Measurements from ENCODE around the gene RNF208. TPM values are rescaled to one million over a fixed set of nuclear protein-coding genes. Genes with fewer than 3 reads are reported as not detected.
A peak's percentile ranks its signal among the peaks of the same experiment; 100 is the strongest.

The RNF208 gene
- total and polyA plus RNA-seq, 2 donors (not counting 1 experiment from before 2014, with no cell fraction given): 0.14 to 0.33 TPM

DNA sequence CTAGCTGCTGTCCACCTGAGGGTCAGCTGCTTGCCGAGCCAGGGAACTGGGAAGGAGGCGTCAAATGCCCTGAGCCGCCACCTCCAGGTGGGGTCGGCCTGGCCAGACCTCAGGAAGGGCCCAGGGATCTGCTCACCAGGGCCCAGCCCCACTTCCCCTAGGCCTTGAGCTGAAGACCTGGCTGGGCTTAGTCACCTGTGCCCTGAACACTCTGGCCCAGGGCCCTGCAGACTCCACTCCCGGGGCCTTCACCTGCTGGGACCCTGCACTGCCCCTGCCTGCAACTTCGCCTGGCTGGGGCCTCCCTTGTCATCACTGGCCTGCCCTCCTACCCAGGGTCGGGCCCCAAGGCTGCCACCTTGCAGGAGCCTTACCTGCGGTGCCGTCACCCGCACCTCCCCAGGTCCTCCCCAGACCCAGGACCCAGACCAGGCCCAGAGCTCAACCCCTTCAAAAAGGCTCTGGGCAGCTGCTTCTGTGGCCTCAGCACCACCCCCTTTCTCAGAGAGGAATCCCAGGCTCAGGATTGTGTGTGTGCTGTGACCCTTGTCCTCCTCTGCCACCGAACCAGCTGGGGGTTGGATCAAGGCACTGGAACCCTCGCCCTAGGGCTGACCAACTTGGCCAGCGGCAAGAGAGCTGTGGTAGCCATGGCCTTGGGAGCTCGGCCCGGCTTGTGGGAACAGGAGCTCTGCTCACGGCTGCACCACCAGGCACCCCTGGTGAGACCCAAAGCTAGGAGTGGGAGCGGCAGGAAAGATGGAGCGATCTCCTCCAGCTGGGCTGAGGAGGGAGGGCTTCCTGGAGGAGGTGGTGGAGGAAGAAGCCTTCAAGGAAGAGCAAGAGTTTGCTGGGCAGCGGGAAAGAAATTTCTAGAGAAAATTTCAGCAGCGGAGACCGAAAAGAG is 31.9 kb upstream of the RNF208 start:
- H3K79me2 ChIP-seq (ENCODE audit: control insufficient read depth, insufficient read depth, low read length): peaks cover 19% of the 10 kb centered on the region
- no peak for DNase-seq (ENCODE audit: low read depth in 2 of 2)
- H3K27ac ChIP-seq (ENCODE audit: insufficient read depth, low read length): peak overlapping the region; percentile 39
- peak overlapping the region; percentile 85 for H2AFZ ChIP-seq (ENCODE audit: low read length)
- H3K4me2 ChIP-seq (ENCODE audit: extremely low read depth, insufficient read depth, low read length): peak overlapping the region; percentile 87
- H3K9ac ChIP-seq (ENCODE audit: insufficient read depth, low read length): peak overlapping the region; percentile 65
- H3K36me3 ChIP-seq (ENCODE audit: control insufficient read depth, insufficient read depth, low read length): peaks cover 7% of the 10 kb centered on the region
- no peaks in the 10 kb centered on the region for H3K27me3 ChIP-seq (ENCODE audit: control insufficient read depth, insufficient read depth, low read length)
- H3K4me1 ChIP-seq (ENCODE audit: control insufficient read depth, extremely low read depth, insufficient read depth, low read length): peaks cover 10% of the 10 kb centered on the region
- no peaks in the 10 kb centered on the region for H3K9me3 ChIP-seq (ENCODE audit: control insufficient read depth, insufficient read depth, low read depth, low read length)
- peak overlapping the region; percentile 47 to 93 (median 80) for H3K4me3 ChIP-seq (replicated peaks in 1 of 4; ENCODE audit: control extremely low read depth in 1 of 4, insufficient read depth in 1 of 4, low read depth in 3 of 4, low read length in 4 of 4)
- TF ChIP-seq, protein P1, sequence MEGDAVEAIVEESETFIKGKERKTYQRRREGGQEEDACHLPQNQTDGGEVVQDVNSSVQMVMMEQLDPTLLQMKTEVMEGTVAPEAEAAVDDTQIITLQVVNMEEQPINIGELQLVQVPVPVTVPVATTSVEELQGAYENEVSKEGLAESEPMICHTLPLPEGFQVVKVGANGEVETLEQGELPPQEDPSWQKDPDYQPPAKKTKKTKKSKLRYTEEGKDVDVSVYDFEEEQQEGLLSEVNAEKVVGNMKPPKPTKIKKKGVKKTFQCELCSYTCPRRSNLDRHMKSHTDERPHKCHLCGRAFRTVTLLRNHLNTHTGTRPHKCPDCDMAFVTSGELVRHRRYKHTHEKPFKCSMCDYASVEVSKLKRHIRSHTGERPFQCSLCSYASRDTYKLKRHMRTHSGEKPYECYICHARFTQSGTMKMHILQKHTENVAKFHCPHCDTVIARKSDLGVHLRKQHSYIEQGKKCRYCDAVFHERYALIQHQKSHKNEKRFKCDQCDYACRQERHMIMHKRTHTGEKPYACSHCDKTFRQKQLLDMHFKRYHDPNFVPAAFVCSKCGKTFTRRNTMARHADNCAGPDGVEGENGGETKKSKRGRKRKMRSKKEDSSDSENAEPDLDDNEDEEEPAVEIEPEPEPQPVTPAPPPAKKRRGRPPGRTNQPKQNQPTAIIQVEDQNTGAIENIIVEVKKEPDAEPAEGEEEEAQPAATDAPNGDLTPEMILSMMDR (conservative IDR thresholded peaks at IDR 0.05 in 1 of 2, IDR thresholded peaks at IDR 0.05 in 1 of 2; ENCODE audit: low read depth in 1 of 2, low read length in 2 of 2): no peak
- TF ChIP-seq EZH2 (IDR thresholded peaks at IDR 0.05; ENCODE audit: low read length, missing control alignments): no peak
- H4K20me1 ChIP-seq (ENCODE audit: control insufficient read depth, extremely low read depth, insufficient read depth, low read length): no peaks in the 10 kb centered on the region

DNA sequence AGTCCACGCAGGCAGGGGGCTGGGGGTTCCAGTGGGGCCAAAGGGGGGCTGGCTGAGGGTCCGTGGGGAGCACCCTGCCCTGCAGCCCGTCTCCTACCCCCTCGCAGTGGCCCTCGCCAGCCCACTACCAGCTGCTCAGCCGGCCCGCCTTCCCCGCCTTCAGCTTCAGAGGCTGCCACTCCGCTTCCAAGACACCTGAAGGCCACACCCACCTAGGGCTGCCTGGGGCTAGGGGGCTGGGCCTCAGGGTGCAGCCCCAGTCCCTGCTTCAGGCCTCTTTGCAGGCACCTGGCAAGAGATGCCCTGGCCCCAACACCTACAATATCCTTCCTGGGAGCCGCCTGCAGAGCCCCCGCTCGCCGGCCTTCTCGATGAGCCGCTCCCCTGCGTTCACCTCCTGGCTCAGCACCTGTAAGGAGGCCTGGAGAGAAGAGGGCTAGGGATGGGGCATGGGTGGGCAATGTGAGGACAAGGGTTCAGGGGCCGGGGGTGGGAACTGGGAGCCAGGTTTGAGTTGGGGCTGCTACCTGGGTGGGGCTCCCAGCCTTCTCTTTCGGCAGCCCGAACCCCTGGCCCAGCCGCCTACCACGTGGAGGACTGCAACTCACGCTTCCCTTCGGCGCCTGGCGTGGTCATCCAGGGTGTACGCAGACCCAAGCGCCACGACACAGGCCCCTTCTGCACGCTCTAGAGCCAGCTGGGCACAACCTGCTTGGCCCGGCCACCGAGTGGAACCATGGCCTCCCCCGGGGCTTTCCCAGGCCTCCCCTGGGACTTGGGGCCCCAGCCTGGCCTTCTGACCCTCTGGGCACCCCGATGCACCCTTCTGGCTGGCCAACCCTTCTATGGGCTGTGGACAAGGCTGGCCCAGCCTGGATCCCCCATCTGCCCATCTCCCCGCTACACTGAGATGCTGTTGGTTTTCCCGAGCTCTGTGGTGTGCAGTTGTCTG is 30.8 kb upstream of the RNF208 start:
- Histone ChIP-seq H3K79me2 (ENCODE audit: control insufficient read depth, insufficient read depth, low read length) (peaks cover 17% of the 10 kb centered on the region), H2AFZ (ENCODE audit: low read length) (no peak overlapping the region), H3K27me3 (ENCODE audit: control insufficient read depth, insufficient read depth, low read length) (no peaks in the 10 kb centered on the region), H4K20me1 (ENCODE audit: control insufficient read depth, extremely low read depth, insufficient read depth, low read length) (no peaks in the 10 kb centered on the region), H3K4me2 (ENCODE audit: extremely low read depth, insufficient read depth, low read length) (no peak overlapping the region), H3K9me3 (ENCODE audit: control insufficient read depth, insufficient read depth, low read depth, low read length) (no peaks in the 10 kb centered on the region), H3K4me1 (ENCODE audit: control insufficient read depth, extremely low read depth, insufficient read depth, low read length) (peaks cover 10% of the 10 kb centered on the region), H3K36me3 (ENCODE audit: control insufficient read depth, insufficient read depth, low read length) (peaks cover 7% of the 10 kb centered on the region), H3K27ac (ENCODE audit: insufficient read depth, low read length) (no peak overlapping the region), H3K9ac (ENCODE audit: insufficient read depth, low read length) (no peak overlapping the region), H3K4me3 (replicated peaks in 1 of 4; ENCODE audit: control extremely low read depth in 1 of 4, insufficient read depth in 1 of 4, low read depth in 3 of 4, low read length in 4 of 4) (no peak overlapping the region)
- TF ChIP-seq, protein P1 (conservative IDR thresholded peaks at IDR 0.05 in 1 of 2, IDR thresholded peaks at IDR 0.05 in 1 of 2; ENCODE audit: low read depth in 1 of 2, low read length in 2 of 2): no peak
- TF ChIP-seq EZH2 (IDR thresholded peaks at IDR 0.05; ENCODE audit: low read length, missing control alignments): no peak
- no peak for DNase-seq (ENCODE audit: low read depth in 2 of 2)

Data from fibroblast of lung (primary cell).